Epithelial cell of proximal tubule (primary cell): Measurements from ENCODE around the gene PPIL1. TPM values are rescaled to one million over a fixed set of nuclear protein-coding genes. Genes with fewer than 3 reads are reported as not detected.

Experiments
- DNase-seq: peaks from one replicate; pipeline ENCODE4 v3.0.0-alpha.2; 2011; ENCODE audit warnings: low read depth
- H3K4me3 ChIP-seq: 2 replicates; pipeline ENCODE4 v1.5.1; 2011; ENCODE audit warnings: low read depth, mild to moderate bottlenecking, low read length
- total RNA-seq: library from RNA; depleted of rRNA; stranded (reverse); fragments of >200 nt; gene quantifications from 2 replicates; pipeline ENCODE4 v1.2.3, GENCODE V29; 2015
- TF ChIP-seq, protein P1 (sequence below): conservative IDR thresholded peaks from 2 replicates; pipeline ENCODE4 v1.5.1; 2012; ENCODE audit warnings: low read depth, mild to moderate bottlenecking, low read length

PPIL1 gene
- total RNA-seq, 1 donor from 2014 or later, result 26.6 TPM

DNA sequence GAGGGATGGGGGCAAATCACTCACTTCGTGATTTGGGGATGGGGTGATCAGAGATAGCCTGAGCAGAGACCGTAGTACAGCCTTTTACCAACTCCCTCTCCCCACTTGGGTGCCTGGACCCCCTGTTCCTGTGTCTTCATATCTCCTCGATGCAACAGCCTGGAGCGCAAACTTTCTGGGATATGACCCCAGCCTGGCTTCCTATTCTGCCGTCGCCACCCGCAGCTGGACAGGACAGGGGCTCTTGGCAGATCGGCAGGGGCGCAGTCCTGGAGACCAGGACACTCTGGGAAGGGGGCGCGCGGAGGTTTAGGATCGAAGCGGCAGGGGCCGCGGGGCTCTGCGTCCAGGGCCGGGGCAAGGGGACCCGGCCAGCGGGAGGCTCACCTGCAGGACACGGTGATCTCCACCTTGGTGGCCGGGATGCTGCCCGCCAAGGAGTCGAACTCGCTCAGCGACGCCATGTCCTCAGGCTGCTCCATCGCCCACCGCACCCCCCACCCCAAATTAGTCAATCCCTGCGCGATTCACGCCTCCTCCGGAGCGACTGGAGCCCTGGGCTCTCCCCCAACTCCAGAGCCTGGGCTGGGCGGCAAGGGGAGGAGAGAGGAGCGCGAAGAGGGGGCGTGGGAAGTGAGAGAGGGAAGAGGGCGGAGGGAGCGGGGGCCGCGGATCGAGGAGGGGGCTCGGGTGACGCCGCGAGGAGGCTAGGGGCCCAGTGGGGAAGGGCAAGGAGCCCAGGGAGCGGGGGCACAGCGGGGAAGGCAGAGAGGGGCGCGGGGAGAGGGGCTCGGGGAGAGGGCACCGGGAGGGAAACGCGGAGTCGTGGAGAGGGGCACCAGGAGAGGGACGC lies 35.5 kb downstream of the PPIL1 start, which contains the start of gene CPNE5:
CPNE5 (minus strand) TSS at position 549 of the 853 bp plus-strand sequence; CDS start at position 482, 67 bp downstream.
- peak within 1 kb of the TSS; percentile 45 for H3K4me3 ChIP-seq
- DNase-seq, result no peak
- TF ChIP-seq, protein P1, sequence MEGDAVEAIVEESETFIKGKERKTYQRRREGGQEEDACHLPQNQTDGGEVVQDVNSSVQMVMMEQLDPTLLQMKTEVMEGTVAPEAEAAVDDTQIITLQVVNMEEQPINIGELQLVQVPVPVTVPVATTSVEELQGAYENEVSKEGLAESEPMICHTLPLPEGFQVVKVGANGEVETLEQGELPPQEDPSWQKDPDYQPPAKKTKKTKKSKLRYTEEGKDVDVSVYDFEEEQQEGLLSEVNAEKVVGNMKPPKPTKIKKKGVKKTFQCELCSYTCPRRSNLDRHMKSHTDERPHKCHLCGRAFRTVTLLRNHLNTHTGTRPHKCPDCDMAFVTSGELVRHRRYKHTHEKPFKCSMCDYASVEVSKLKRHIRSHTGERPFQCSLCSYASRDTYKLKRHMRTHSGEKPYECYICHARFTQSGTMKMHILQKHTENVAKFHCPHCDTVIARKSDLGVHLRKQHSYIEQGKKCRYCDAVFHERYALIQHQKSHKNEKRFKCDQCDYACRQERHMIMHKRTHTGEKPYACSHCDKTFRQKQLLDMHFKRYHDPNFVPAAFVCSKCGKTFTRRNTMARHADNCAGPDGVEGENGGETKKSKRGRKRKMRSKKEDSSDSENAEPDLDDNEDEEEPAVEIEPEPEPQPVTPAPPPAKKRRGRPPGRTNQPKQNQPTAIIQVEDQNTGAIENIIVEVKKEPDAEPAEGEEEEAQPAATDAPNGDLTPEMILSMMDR, result no peak

DNA sequence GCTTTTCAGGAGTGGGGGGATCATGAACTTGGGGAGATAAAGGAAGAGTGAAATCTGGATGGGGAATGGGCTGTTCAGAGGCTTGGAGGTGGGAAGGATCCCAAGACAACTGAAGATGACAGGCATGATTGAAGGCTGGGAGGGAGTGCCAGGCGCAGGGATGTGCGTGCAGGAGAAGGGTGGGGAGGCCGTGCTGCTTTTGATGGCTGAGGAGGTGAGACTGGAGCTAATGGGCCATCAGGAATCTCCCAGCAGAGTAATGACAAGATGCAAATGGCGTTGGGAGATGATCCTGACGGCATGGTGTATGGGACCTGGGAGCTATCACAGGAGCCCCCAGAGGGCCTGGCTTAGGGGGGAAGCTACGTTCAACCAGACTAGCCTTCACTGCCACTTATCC lies 36.9 kb downstream of the PPIL1 start:
- TF ChIP-seq, protein P1, result no peak
- DNase-seq, result no peak
- H3K4me3 ChIP-seq, result no peak overlapping the region

DNA sequence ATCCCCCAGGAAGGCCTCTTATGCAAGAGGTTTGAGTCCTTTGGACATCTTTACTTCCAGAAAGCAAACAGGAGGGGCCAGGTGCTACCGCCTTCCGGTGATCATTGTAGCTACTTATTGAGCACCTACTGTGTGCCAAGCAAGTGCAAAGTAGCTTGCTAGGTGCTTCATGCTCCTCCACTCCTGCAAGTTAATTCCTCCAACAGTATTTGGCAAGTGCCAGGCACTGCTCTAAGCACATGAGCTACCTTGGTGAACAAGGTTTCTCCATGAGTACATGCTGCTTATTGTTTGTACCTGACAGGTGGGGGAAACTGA lies 37.6 kb downstream of the PPIL1 start:
- no peak overlapping the region for H3K4me3 ChIP-seq
- no peak for DNase-seq
- TF ChIP-seq, protein P1, result no peak

DNA sequence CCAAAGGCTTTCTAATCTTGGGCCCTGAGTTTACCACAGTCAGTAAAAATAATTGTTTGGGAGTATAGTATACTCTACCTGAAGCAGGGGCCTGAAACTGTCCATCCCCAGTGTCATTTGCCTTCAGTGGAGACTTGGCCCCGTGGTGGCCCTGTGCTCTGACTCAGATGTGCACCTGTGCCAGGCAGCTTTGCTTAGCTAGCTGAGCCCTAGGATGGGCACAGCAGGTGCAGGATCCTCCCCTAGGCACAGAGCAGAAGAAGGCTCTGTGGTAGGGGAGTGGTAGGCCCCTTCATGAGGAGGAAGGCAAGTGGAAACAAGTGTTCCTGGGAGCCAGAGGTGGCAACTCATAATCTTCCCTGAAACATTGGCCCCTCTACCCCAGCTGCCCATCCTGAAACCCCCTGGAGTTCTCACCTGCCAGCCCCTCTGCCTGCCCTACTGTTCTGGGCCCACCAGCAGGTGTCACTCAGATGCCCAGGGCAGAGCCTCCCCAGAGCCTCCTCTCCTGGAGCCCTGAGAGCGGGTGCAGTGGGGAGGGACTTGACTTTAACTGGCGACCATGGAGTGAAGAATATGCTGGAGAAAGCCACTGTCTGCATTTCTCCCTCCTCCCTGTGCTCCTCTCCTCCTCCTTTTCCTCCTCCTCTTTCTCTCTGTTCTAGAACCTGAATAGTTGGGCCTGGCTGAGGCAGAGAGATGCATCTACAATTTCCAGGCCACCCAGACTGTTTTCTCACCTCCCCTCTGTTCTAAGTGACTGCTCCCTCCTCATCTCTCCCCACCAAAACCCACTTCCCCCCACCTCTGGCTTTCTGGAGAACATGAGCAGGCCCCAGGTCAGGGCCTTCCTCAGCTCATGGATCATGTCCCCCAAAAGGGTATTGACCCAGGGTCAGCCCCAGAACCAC lies 38.2 kb downstream of the PPIL1 start:
- H3K4me3 ChIP-seq, result no peak overlapping the region
- DNase-seq, result no peak
- TF ChIP-seq, protein P1, result peak; percentile 8

DNA sequence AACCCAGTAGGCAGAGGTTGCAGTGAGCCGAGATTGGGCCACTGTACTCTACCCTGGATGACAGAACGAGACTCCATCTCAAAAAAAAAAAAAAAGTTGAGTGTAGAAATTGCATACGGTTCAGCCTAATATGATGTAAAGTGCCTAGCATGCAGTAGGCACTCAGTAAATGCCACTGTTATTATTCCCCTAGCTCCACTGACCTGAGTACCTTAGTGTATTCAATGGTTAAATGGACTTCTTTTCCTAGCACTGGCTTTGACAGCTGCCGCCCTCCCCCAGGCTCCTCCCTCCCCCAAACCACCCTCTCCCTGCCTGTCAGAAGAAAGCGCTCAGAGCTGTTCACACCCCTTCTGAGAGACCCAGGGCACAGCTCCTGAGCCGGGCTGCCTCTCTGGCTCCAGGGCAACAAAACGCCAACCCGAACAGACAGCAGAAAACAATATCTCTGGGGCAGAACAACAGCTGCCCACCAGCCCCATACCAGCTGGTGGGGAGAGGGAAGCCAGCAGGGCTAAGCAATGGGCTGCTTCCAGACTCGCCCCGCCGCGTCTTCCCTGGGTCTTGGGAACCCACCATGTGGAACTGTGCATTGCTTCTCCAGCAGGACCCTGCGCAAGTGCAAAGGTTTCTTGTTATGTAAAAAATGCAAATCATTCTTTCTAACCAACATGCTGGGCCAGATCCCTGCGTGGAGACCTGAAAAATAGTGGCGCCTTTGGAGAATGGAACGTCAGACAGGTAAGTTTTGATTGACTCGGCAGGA lies 39.8 kb downstream of the PPIL1 start:
- TF ChIP-seq, protein P1, result no peak
- no peak for DNase-seq
- H3K4me3 ChIP-seq, result no peak overlapping the region

DNA sequence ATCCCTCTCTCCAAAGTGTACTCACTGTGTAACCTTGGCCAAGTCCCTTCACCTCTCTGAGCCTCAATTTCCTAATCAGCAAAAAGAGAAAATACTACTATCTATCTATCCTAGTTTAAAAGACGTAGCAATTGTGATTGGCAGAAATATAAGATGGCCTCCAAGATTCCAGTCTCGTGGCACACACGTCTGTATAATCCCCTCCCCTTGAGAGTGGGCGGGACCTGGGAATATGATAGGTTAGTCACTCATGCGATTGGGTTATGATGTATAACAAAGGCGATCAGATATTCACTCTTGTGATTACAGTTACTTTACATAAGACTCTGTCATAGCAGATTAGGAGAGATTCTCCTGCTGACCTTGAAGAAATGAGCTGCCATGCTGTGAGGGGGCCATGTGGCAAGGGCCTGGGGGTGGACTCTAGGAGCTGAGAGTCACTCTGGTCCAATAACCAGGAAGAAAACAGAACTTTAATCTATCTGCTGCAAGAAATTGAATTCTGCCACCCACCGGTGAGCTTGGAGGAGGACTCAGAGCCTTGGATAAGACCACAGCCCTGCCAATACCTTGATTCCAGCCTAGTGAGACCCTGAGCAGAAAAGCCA lies 41.3 kb downstream of the PPIL1 start:
- TF ChIP-seq, protein P1, result no peak
- no peak for DNase-seq
- H3K4me3 ChIP-seq, result no peak overlapping the region
